H9 (cell line): ENCODE measurements around the gene MCEMP1. TPM values are rescaled to one million over a fixed set of nuclear protein-coding genes. Genes with fewer than 3 reads are reported as not detected.
A peak's percentile ranks its signal among the peaks of the same experiment; 100 is the strongest.

Experiments
- DNase-seq: peaks from one replicate; pipeline ENCODE4 v3.0.0-alpha.2; 2017
- H2AFZ ChIP-seq: one replicate; pipeline ENCODE4 v1.6.1; 2013; ENCODE audit warnings: mild to moderate bottlenecking, low read length, control low read depth, moderate library complexity
- H2AK5ac ChIP-seq: 2 replicates; pipeline ENCODE4 v1.6.1; 2013; ENCODE audit warnings: low read length, control low read depth, mixed read lengths; ENCODE audit not compliant: insufficient read length
- H2BK120ac ChIP-seq: one replicate; pipeline ENCODE4 v1.6.1; 2013; ENCODE audit warnings: low read depth, mild to moderate bottlenecking, low read length, control low read depth, inconsistent platforms; ENCODE audit not compliant: poor library complexity, severe bottlenecking
- H2BK12ac ChIP-seq: 2 replicates; pipeline ENCODE4 v1.6.1; 2013; ENCODE audit warnings: low read length, control low read depth, mixed read lengths, low read depth; ENCODE audit not compliant: insufficient read length
- H2BK15ac ChIP-seq: 2 replicates; pipeline ENCODE4 v1.6.1; 2013; ENCODE audit warnings: low read depth, low read length, control low read depth
- H2BK20ac ChIP-seq: one replicate; pipeline ENCODE4 v1.6.1; 2013; ENCODE audit warnings: low read depth, mild to moderate bottlenecking, low read length, control low read depth, inconsistent platforms; ENCODE audit not compliant: poor library complexity, severe bottlenecking
- H2BK5ac ChIP-seq: 2 replicates; pipeline ENCODE4 v1.6.1; 2013; ENCODE audit warnings: low read length, control low read depth, mixed read lengths; ENCODE audit not compliant: insufficient read length
- H3K14ac ChIP-seq: 2 replicates; pipeline ENCODE4 v1.6.1; 2013; ENCODE audit warnings: low read length, control low read depth; ENCODE audit not compliant: insufficient read depth
- H3K18ac ChIP-seq: 2 replicates; pipeline ENCODE4 v1.6.1; 2013; ENCODE audit warnings: low read depth, mild to moderate bottlenecking, mixed read lengths, low read length, control low read depth; ENCODE audit not compliant: insufficient read length
- H3K23ac ChIP-seq: 2 replicates; pipeline ENCODE4 v1.6.1; 2013; ENCODE audit warnings: low read length, control low read depth, mixed read lengths, low read depth; ENCODE audit not compliant: insufficient read length
- H3K23me2 ChIP-seq: 2 replicates; pipeline ENCODE4 v1.6.1; 2013; ENCODE audit warnings: low read depth, mild to moderate bottlenecking, mixed read lengths, low read length, control low read depth; ENCODE audit not compliant: insufficient read length, poor library complexity, severe bottlenecking
- H3K27ac ChIP-seq: 2 replicates; pipeline ENCODE4 v1.5.1; 2013; ENCODE audit warnings: low read length, control low read depth, mixed read lengths, low read depth; ENCODE audit not compliant: insufficient read length
- H3K27me3 ChIP-seq: 2 replicates; pipeline ENCODE4 v1.6.1; 2013; ENCODE audit warnings: low read length, control low read depth, inconsistent platforms; ENCODE audit not compliant: insufficient read depth
- H3K4ac ChIP-seq: 2 replicates; pipeline ENCODE4 v1.6.1; 2013; ENCODE audit warnings: low read depth, mild to moderate bottlenecking, control low read depth, inconsistent platforms, low read length, moderate library complexity
- H3K4me1 ChIP-seq: 2 replicates; pipeline ENCODE4 v1.6.1; 2013; ENCODE audit warnings: low read length, control low read depth, inconsistent platforms; ENCODE audit not compliant: insufficient read depth
- H3K4me2 ChIP-seq: 2 replicates; pipeline ENCODE4 v1.6.1; 2013; ENCODE audit warnings: low read length, control low read depth, mixed read lengths; ENCODE audit not compliant: insufficient read length, insufficient read depth
- H3K56ac ChIP-seq: 2 replicates; pipeline ENCODE4 v1.6.1; 2013; ENCODE audit warnings: low read depth, mild to moderate bottlenecking, mixed read lengths, low read length, control low read depth; ENCODE audit not compliant: insufficient read length
- H3K79me1 ChIP-seq: 2 replicates; pipeline ENCODE4 v1.6.1; 2013; ENCODE audit warnings: low read depth, mild to moderate bottlenecking, moderate library complexity, low read length, control low read depth, inconsistent platforms; ENCODE audit not compliant: insufficient read depth, poor library complexity, severe bottlenecking
- H3K79me2 ChIP-seq: 2 replicates; pipeline ENCODE4 v1.6.1; 2013; ENCODE audit warnings: low read length, control low read depth, inconsistent platforms; ENCODE audit not compliant: insufficient read depth
- H3K9ac ChIP-seq: 2 replicates; pipeline ENCODE4 v1.6.1; 2013; ENCODE audit warnings: low read length, control low read depth, mixed read lengths; ENCODE audit not compliant: insufficient read length; ENCODE audit errors: extremely low read depth
- H3K9me3 ChIP-seq: one replicate; pipeline ENCODE4 v1.6.1; 2013; ENCODE audit warnings: low read depth, low read length, inconsistent platforms; ENCODE audit not compliant: control insufficient read depth
- H3T11ph ChIP-seq: one replicate; pipeline ENCODE4 v1.6.1; 2013; ENCODE audit warnings: mild to moderate bottlenecking, low read length, control low read depth, inconsistent platforms
- H4K20me1 ChIP-seq: one replicate; pipeline ENCODE4 v1.6.1; 2013; ENCODE audit not compliant: control insufficient read depth, insufficient read length, insufficient read depth
- H4K5ac ChIP-seq: 2 replicates; pipeline ENCODE4 v1.6.1; 2013; ENCODE audit warnings: low read depth, mild to moderate bottlenecking, mixed read lengths, low read length, control low read depth; ENCODE audit not compliant: insufficient read length
- H4K8ac ChIP-seq: replicated peaks from 2 replicates; pipeline ENCODE4 v1.6.1; 2013; ENCODE audit warnings: low read length, control low read depth, mixed read lengths, low read depth; ENCODE audit not compliant: insufficient read length
- H4K91ac ChIP-seq: 2 replicates; pipeline ENCODE4 v1.6.1; 2013; ENCODE audit warnings: low read depth, mild to moderate bottlenecking, moderate library complexity, mixed read lengths, low read length, control low read depth; ENCODE audit not compliant: insufficient read length
- H3K27ac Mint-ChIP-seq, 3 experiments: 2 replicates in 2 of 3; 3 replicates in 1 of 3; pipeline ENCODE4 v1.8.0; 2020 to 2021; ENCODE audit warnings: mixed read lengths in 3 of 3, mild to moderate bottlenecking in 1 of 3, moderate library complexity in 1 of 3
- H3K27me3 Mint-ChIP-seq: 2 replicates; pipeline ENCODE4 v1.8.0; 2021; ENCODE audit warnings: low read depth, mild to moderate bottlenecking, moderate library complexity, mixed read lengths
- H3K36me3 Mint-ChIP-seq, 3 experiments: 2 replicates in 2 of 3; 3 replicates in 1 of 3; pipeline ENCODE4 v1.8.0; 2020 to 2021; ENCODE audit warnings: low read depth in 3 of 3, mixed read lengths in 3 of 3; ENCODE audit not compliant: insufficient read depth in 1 of 3
- H3K4me1 Mint-ChIP-seq, 2 experiments: 2 replicates each; pipeline ENCODE4 v1.8.0; 2020; ENCODE audit warnings: mixed read lengths in 2 of 2
- H3K4me3 Mint-ChIP-seq, 2 experiments: 2 replicates in 1 of 2; 3 replicates in 1 of 2; pipeline ENCODE4 v1.8.0; 2020 to 2021; ENCODE audit warnings: mild to moderate bottlenecking in 2 of 2, mixed read lengths in 2 of 2, moderate library complexity in 1 of 2
- H3K9me3 Mint-ChIP-seq, 2 experiments: 2 replicates in 1 of 2; 3 replicates in 1 of 2; pipeline ENCODE4 v1.8.0; 2020; ENCODE audit warnings: mild to moderate bottlenecking in 2 of 2, mixed read lengths in 2 of 2, moderate library complexity in 1 of 2
- WGBS: extraction: QIAGEN DNeasy Blood & Tissue Kit; methylation state at CpG from one replicate; pipeline ENCODE4 v1.1.7; 2013; ENCODE audit warnings: missing lambda C conversion rate, low lambda C conversion rate, mixed read lengths; ENCODE audit not compliant: insufficient read length; ENCODE audit errors: extremely low coverage; 5-methylcytosine and 5-hydroxymethylcytosine counted together
- total RNA-seq: library from RNA; stranded (reverse); gene quantifications from 2 replicates; pipeline ENCODE4 v1.2.1, GENCODE V29; 2021
- TF ChIP-seq, protein P1 (sequence below): fragments of 200-600 bp; sonication (generic); conservative IDR thresholded peaks from 3 replicates; pipeline ENCODE4 v1.8.0; 2021; ENCODE audit warnings: antibody characterized with exemption, mild to moderate bottlenecking

MCEMP1 gene
- total RNA-seq, 1 experiment from 2014 or later, result not detected

DNA sequence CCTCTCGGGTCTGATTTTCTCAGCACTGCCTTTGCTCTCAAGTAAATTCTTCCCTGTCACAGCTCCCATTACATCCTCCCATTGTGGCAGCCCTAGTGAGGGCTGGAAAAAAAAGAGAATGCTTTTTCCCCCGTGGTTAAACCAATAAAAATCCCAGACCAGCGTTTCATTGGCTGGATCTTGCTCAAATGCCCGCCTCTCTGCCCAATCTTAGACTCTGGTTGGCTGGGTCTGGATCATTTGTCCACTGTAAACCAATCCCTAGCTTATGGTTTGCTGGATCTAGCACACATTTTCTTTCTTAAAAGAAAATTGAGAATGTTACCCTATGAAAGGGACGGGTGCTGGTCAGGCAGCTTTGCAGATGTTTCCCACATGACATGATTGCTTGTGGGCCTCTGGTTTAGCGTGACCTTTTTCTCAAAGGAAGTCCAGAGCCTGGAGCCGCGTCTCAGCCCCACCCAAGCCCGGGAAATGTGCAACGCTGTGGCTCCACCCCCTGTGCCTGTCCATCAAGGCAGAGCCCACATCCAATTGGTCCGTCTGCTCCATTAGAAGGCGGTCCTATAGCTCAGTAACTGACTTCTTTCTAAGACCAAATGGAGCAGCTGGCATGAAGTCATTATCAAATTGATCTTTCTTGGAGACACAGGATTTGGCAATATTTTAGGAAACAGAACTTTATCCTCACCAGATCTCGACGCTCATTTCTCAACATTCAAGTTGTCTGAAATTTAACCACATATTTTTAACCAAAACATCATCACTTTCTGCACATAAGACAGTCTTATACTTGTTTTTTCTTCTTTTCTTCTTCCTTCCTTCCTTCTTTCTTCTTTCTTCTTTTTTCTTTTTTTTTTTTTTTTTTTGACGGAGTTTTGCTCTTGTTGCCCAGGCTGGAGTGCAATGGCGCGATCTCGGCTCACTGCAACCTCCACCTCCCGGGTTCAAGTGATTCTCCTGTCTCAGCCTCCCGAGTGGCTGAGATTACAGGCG is 2.6 kb upstream of the MCEMP1 start:
- no peak overlapping the region for H2BK120ac ChIP-seq
- no peak overlapping the region for H3K56ac ChIP-seq
- H2BK5ac ChIP-seq, result no peak overlapping the region
- TF ChIP-seq, protein P1, sequence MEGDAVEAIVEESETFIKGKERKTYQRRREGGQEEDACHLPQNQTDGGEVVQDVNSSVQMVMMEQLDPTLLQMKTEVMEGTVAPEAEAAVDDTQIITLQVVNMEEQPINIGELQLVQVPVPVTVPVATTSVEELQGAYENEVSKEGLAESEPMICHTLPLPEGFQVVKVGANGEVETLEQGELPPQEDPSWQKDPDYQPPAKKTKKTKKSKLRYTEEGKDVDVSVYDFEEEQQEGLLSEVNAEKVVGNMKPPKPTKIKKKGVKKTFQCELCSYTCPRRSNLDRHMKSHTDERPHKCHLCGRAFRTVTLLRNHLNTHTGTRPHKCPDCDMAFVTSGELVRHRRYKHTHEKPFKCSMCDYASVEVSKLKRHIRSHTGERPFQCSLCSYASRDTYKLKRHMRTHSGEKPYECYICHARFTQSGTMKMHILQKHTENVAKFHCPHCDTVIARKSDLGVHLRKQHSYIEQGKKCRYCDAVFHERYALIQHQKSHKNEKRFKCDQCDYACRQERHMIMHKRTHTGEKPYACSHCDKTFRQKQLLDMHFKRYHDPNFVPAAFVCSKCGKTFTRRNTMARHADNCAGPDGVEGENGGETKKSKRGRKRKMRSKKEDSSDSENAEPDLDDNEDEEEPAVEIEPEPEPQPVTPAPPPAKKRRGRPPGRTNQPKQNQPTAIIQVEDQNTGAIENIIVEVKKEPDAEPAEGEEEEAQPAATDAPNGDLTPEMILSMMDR, result no peak
- H2AK5ac ChIP-seq, result no peak overlapping the region
- H2BK12ac ChIP-seq, result no peak overlapping the region
- no peak overlapping the region for H3K9ac ChIP-seq
- Mint-ChIP-seq H3K4me3 (no peak overlapping the region), H3K27me3 (peaks cover 87% of the 10 kb centered on the region), H3K27ac (no peak overlapping the region), H3K36me3 (no peaks in the 10 kb centered on the region), H3K9me3 (peaks cover 0 to 4% of the 10 kb centered on the region in 2 experiments; a peak in 3 of 5 replicates), H3K4me1 (peaks cover 8 to 20% of the 10 kb centered on the region in 2 experiments)
- H3K79me2 ChIP-seq, result no peaks in the 10 kb centered on the region
- no peaks in the 10 kb centered on the region for H3K9me3 ChIP-seq
- no peak overlapping the region for H3K23ac ChIP-seq
- H3T11ph ChIP-seq, result no peak overlapping the region
- H4K5ac ChIP-seq, result no peak overlapping the region
- H3K18ac ChIP-seq, result no peak overlapping the region
- no peak overlapping the region for H4K8ac ChIP-seq
- no peak overlapping the region for H2AFZ ChIP-seq
- H3K27me3 ChIP-seq, result peaks cover 2% of the 10 kb centered on the region; the same call in 1 of the 2 replicates
- peaks cover 6% of the 10 kb centered on the region for H3K23me2 ChIP-seq
- H4K20me1 ChIP-seq, result no peaks in the 10 kb centered on the region
- peak; percentile 75 for DNase-seq
- H3K14ac ChIP-seq, result no peak overlapping the region
- no peaks in the 10 kb centered on the region for H3K79me1 ChIP-seq
- no peak overlapping the region for H4K91ac ChIP-seq
- H3K4ac ChIP-seq, result no peak overlapping the region
- no peak overlapping the region for H3K4me2 ChIP-seq
- no CpG with 5 or more reads among the region's 21 CpGs for WGBS
- H2BK15ac ChIP-seq, result no peak overlapping the region
- H3K27ac ChIP-seq, result no peak overlapping the region
- no peaks in the 10 kb centered on the region for H3K4me1 ChIP-seq
- no peak overlapping the region for H2BK20ac ChIP-seq
